ENCODE results near the gene MINDY3.

The MINDY3 gene

DNA sequence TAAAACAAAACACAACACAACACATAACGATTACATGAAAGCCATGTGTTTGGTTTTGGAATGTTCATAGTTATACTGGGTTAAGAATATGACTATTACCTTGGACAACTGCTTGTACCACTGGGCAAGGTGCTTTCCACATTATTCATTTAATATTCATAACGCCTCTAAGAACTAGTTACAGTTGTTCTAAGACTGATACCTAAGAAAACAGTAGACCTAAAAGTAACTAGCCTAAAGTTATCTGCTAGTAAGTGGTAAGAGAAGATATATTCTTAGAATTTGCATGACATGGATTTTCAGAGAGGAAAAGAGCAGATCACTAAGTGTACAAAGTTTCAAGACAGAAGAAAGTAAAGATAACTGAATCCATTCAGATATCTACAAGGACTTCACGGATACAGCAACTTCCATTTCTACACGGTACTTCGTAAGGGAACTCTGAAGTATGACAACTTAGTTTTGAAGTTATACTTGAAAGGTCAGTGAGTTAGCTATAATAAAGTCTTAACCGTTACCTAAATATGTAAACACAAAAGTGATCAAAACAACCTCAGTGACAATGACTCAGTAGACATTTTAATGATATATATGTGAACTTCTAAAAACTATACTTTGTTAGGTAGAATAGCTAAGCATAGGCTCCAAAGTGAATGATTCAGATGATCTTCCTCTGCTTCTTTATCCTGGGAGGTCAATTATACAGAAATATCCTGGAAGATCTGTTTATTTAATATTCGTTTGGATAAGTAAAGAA is 65.1 kb downstream of the MINDY3 start:
- TF ChIP-seq, protein P1, sequence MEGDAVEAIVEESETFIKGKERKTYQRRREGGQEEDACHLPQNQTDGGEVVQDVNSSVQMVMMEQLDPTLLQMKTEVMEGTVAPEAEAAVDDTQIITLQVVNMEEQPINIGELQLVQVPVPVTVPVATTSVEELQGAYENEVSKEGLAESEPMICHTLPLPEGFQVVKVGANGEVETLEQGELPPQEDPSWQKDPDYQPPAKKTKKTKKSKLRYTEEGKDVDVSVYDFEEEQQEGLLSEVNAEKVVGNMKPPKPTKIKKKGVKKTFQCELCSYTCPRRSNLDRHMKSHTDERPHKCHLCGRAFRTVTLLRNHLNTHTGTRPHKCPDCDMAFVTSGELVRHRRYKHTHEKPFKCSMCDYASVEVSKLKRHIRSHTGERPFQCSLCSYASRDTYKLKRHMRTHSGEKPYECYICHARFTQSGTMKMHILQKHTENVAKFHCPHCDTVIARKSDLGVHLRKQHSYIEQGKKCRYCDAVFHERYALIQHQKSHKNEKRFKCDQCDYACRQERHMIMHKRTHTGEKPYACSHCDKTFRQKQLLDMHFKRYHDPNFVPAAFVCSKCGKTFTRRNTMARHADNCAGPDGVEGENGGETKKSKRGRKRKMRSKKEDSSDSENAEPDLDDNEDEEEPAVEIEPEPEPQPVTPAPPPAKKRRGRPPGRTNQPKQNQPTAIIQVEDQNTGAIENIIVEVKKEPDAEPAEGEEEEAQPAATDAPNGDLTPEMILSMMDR (IDR thresholded peaks at IDR 0.05; ENCODE audit: extremely low read depth, insufficient read depth, missing control alignments), result no peak
- in situ Hi-C loops (cut with MboI; ENCODE audit: low pct_unique_long_range_greater_than_20kb, low sequenced_read_pairs, unreplicated experiment), result no loop called here
- DNase-seq (ENCODE audit: low spot score), result no peak

DNA sequence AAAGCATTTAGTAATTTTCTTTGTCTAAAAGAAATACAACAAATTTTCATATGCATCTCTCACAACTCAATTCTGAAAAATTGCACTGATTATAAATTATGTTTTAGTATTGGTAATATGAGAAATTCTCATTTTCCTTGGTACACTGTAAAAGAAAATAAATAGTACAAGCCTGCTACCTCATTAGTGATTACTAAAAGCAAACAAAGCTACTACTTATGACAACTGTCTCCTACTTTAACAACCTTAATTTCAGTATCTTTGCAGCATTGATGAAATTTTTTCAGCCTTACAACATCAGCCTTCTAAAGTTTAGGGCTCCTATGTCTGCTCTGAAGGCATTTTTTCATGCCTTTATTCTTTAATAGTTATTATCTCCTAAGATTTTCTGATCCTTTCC is 65.7 kb downstream of the MINDY3 start:
- no peak for DNase-seq (ENCODE audit: low spot score)
- TF ChIP-seq, protein P1 (IDR thresholded peaks at IDR 0.05; ENCODE audit: extremely low read depth, insufficient read depth, missing control alignments), result no peak
- in situ Hi-C loops (cut with MboI; ENCODE audit: low pct_unique_long_range_greater_than_20kb, low sequenced_read_pairs, unreplicated experiment), result no loop called here

GRCh38 chr10:15793664-15794063 is 66.6 kb downstream of the MINDY3 start:
- DNase-seq (ENCODE audit: low spot score), result no peak
- TF ChIP-seq, protein P1 (IDR thresholded peaks at IDR 0.05; ENCODE audit: extremely low read depth, insufficient read depth, missing control alignments), result no peak
- in situ Hi-C loops (cut with MboI; ENCODE audit: low pct_unique_long_range_greater_than_20kb, low sequenced_read_pairs, unreplicated experiment), result no loop called here

DNA sequence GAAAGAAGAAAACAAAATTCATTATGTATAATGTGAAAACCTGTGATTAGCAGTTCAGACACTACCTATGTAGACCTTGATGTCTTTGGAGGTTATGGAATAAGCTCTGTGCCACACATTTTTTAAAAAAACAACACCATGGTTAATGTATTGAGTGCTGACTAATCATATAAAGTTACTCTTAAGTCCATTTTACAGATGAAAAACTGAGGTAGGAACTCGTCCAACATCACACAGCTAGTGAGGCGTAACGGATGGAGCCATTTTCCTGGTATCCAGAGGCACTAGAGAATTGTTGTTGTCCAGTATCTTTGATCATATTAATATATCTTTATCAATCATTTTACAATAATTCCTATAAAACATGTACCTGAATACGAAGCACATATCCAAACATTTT is 67.5 kb downstream of the MINDY3 start:
- DNase-seq (ENCODE audit: low spot score), result no peak
- in situ Hi-C loops (cut with MboI; ENCODE audit: low pct_unique_long_range_greater_than_20kb, low sequenced_read_pairs, unreplicated experiment), result no loop called here
- TF ChIP-seq, protein P1 (IDR thresholded peaks at IDR 0.05; ENCODE audit: extremely low read depth, insufficient read depth, missing control alignments), result no peak

DNA sequence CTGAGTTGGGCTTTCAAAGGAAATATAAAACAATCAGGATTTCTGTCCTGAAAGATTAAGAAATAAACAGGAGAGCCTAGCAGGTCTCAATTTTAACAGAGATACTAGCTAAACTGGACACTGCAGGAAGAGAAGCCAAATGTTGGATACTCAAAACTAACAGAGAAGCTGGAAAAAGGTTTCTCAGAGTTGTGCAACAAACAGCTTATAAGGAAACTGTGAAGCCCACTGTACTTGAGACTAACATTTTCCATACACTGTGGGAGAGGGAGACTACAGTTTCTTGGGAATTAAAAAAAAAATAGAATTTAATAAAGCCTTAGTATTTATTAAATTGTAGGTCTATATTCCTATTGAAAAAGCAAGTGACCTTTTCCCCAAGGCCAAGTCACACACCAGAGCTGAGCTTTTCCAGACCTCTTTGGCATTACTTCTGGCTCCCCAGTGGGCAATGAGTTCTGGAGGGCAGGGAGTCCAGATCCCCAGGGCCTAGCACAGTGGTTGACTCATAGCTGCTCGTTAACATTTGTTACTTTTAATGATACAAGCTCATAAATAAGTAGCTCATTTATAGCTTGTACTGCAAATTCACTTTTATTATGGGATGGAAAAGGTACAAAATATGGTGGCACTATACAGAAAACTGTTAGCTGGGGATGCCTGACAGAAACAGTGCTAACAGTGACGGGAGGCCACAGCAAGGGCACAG is 68.3 kb downstream of the MINDY3 start:
- DNase-seq (ENCODE audit: low spot score), result no peak
- TF ChIP-seq, protein P1 (IDR thresholded peaks at IDR 0.05; ENCODE audit: extremely low read depth, insufficient read depth, missing control alignments), result no peak
- in situ Hi-C loops (cut with MboI; ENCODE audit: low pct_unique_long_range_greater_than_20kb, low sequenced_read_pairs, unreplicated experiment), result no loop called here

DNA sequence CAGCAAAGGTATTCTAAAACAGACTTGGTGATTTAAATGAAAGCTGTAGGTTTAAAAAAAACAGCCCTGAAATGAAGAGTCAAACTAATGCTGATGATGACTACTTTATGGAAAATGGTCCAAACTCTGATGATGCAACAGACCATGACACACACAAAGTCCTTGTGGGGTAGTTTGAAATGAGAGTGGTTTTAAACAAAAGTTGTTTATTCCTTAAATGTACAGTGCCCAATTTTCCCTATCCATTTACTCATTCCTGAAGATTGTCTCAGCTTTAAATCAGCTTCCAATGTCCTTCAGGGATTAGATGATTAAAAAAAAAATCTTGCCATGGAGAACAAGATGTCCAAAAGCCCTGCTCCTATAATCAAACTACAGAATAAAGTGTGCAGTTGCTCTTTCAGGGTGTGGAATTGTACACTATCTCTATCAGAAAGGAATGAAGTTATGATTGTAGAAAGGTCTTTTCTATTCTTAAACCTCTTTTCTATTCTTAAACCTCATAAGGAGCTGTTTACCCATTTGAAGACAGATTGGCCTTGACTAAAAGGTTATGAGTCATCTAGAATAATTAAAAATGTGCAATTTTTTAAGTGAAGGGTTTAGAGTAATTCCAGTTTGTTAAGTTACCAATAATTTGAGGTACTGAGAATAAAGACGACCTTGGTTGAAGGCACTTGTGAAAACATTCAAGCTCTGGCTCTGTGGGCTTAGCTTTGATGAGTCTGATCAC is 70.3 kb downstream of the MINDY3 start:
- no peak for DNase-seq (ENCODE audit: low spot score)

More for the DNA sequence above, 70.3 kb downstream of the MINDY3 start:
- TF ChIP-seq, protein P1 (IDR thresholded peaks at IDR 0.05; ENCODE audit: extremely low read depth, insufficient read depth, missing control alignments), result no peak
- in situ Hi-C loops (cut with MboI; ENCODE audit: low pct_unique_long_range_greater_than_20kb, low sequenced_read_pairs, unreplicated experiment), result no loop called here

Data from GM13977 (cell line).